Measurements from ENCODE around the gene CELA2A.
"Not testable (repeated sequence)": the region's sequence is repeated elsewhere in the genome, so short reads cannot be mapped to it uniquely, and the experiment has no call there.

CELA2A gene

DNA sequence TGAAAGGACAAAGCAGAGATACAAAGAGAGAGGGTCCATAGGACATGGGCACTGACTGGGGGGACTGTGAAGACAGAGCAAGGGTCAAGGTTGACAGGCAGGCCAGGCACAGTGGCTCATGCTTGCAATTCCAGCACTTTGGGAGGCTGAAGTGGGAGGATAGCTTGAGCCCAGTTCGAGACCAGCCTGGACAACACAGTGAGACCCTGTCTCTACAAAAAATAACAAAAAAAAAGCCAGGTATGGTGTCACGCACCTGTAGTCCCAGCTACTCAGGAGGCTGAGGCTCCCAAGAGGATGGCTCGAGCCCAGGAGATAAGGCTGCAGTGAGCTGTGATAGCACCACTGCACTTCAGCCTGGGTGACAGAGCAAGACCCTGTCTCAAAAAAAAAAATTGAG, 63.1 kb downstream of the CELA2A start:
- no peak overlapping the region for H3K27ac ChIP-seq
- TF ChIP-seq CTCF (conservative IDR thresholded peaks at IDR 0.05): no peak

DNA sequence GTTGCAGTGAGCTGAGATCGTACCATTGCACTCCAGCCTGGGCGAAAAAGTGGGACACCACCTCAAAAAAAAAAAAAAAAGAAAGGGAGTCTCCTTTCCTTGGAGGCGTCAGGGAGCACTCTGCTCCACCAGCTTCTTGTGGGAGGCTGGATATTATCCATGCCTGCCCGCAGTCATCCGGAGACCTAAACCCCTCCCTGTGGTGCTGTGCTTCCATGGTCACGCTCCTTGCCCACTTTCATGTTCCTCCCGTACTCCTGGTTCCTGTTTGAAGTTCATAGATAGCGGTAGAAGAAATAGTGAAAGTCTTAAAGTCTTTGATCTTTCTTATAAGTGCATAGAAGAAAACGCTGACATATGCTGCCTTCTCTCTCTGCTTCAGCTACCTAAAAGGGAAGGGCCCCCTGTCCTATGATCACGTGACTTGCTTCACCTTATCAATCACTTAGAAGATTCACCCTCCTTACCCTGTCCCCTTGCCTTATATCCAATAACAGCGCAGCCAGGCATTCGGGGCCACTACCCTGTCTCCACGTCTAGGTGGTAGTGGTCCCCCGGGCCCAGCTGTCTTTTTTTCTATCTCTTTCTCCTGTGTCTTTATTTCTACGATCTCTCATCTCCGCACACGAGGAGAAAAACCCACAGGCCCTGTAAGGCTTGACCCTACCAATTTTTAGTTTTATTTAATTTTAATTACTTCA, 64.8 kb downstream of the CELA2A start:
- not testable (repeated sequence) for H3K27ac ChIP-seq

Data from VCaP (cell line).